PC-9 (cell line): ENCODE data around the gene SYNJ1.
"Not testable (repeated sequence)": the region's sequence is repeated elsewhere in the genome, so short reads cannot be mapped to it uniquely, and the experiment has no call there.

ENCODE experiments used
- EZH2 ChIP-seq: fragments of 200-600 bp; sonication (generic); IDR thresholded peaks from 2 replicates; pipeline ENCODE4 v1.8.0; 2017; ENCODE audit warnings: antibody characterized with exemption, low read depth
- TF ChIP-seq, protein P1 (sequence below): fragments of 200-600 bp; sonication (generic); conservative IDR thresholded peaks from 2 replicates; pipeline ENCODE4 v1.6.1; 2017; ENCODE audit warnings: mixed run types, antibody characterized with exemption, mild to moderate bottlenecking, moderate library complexity

DNA sequence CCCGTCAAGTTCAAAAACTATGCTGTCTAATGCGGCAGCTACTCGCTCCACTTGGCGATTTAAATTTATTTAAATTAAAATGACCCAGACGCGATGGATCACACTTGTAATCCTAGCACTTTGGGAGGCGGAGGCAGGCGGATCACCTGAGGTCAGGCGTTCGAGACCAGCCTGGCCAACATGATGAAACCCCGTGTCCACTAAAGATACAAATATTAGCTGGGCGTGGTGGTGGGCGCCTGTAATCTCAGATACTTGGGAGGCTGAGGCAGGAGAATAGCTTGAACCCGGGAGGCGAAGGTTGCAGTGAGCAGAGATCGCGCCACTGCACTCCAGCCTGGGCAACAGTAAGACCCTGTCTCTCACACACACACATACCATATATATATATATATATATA is 116.9 kb downstream of the SYNJ1 start:
- TF ChIP-seq, protein P1, sequence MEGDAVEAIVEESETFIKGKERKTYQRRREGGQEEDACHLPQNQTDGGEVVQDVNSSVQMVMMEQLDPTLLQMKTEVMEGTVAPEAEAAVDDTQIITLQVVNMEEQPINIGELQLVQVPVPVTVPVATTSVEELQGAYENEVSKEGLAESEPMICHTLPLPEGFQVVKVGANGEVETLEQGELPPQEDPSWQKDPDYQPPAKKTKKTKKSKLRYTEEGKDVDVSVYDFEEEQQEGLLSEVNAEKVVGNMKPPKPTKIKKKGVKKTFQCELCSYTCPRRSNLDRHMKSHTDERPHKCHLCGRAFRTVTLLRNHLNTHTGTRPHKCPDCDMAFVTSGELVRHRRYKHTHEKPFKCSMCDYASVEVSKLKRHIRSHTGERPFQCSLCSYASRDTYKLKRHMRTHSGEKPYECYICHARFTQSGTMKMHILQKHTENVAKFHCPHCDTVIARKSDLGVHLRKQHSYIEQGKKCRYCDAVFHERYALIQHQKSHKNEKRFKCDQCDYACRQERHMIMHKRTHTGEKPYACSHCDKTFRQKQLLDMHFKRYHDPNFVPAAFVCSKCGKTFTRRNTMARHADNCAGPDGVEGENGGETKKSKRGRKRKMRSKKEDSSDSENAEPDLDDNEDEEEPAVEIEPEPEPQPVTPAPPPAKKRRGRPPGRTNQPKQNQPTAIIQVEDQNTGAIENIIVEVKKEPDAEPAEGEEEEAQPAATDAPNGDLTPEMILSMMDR = not testable (repeated sequence)
- TF ChIP-seq EZH2 = not testable (repeated sequence)
